PC-9 (cell line): ENCODE data around the gene ANP32A.

Experiments
- CTCF ChIP-seq: fragments of 200-600 bp; sonication (generic); conservative IDR thresholded peaks from 2 replicates; pipeline ENCODE4 v1.6.1; 2017; ENCODE audit warnings: mixed run types, antibody characterized with exemption, mild to moderate bottlenecking, moderate library complexity
- EZH2 ChIP-seq: fragments of 200-600 bp; sonication (generic); IDR thresholded peaks from 2 replicates; pipeline ENCODE4 v1.8.0; 2017; ENCODE audit warnings: antibody characterized with exemption, low read depth

- no peak for TF ChIP-seq EZH2
- no peak for TF ChIP-seq CTCF
These were observed 620 bp upstream of the ANP32A start for GRCh38 chr15:68821190-68821840.
